ENCODE results near the gene DENND1C. TPM values are rescaled to one million over a fixed set of nuclear protein-coding genes. Genes with fewer than 3 reads are reported as not detected.

The DENND1C gene
- total RNA-seq, 1 donor from 2014 or later: 0.92 TPM

Other genes starting within 250 kb of the DENND1C start
- 40.1 TPM for gene MLLT1, start 201.8 kb downstream of the DENND1C start, total RNA-seq
- gene ACER1, start 148.2 kb downstream of the DENND1C start, total RNA-seq: not detected
- 80.3 TPM for gene CLPP, start 120.3 kb downstream of the DENND1C start, total RNA-seq
- gene ALKBH7, start 109.0 kb downstream of the DENND1C start, total RNA-seq: 134 TPM
- gene PSPN, start 105.9 kb downstream of the DENND1C start, total RNA-seq: 1.1 TPM
- 29.6 TPM for gene GTF2F1, start 88.6 kb downstream of the DENND1C start, total RNA-seq
- gene KHSRP, start 57.0 kb downstream of the DENND1C start, total RNA-seq: 87.9 TPM
- 0.16 TPM for gene SLC25A41, start 48.0 kb downstream of the DENND1C start, total RNA-seq
- 89.9 TPM for gene SLC25A23, start 22.0 kb downstream of the DENND1C start, total RNA-seq
- not detected for gene CRB3, start 17.5 kb downstream of the DENND1C start, total RNA-seq
- 6.2 TPM for gene TUBB4A, start 20.5 kb upstream of the DENND1C start, total RNA-seq
- 0.78 TPM for gene TNFSF9, start 49.2 kb upstream of the DENND1C start, total RNA-seq
- not detected for gene CD70, start 109.4 kb upstream of the DENND1C start, total RNA-seq
- gene TNFSF14, start 188.4 kb upstream of the DENND1C start, total RNA-seq: 0.73 TPM
- gene C3, start 238.9 kb upstream of the DENND1C start, total RNA-seq: 482 TPM

All from Right ventricle myocardium inferior (tissue), 1 donor.